Activated naive CD4-positive, alpha-beta T cell treated with anti-CD3 and anti-CD28 coated beads, Interleukin-2, amount 10 ng/mL, durations not matched to agents 7 days and 5 days (primary cell): ENCODE data around the gene CCDC17.

Experiments
- CTCF ChIA-PET: fragments of 350-600 bp; sonication (Branson Sonifier 250); formaldehyde crosslinking; loops from one replicate; lab custom pipeline; 2021; ENCODE audit warnings: antibody characterized with exemption; lab: Charles Lee
- DNase-seq: peaks from one replicate; pipeline ENCODE4 v3.0.0-alpha.2; 2020
- H3K27ac Mint-ChIP-seq: one replicate; pipeline ENCODE4 v1.8.0; 2021; ENCODE audit warnings: mild to moderate bottlenecking, moderate library complexity, mixed read lengths
- H3K27me3 Mint-ChIP-seq: one replicate; pipeline ENCODE4 v1.8.0; 2021; ENCODE audit warnings: mild to moderate bottlenecking, mixed read lengths
- H3K36me3 Mint-ChIP-seq: one replicate; pipeline ENCODE4 v1.8.0; 2021; ENCODE audit warnings: mixed read lengths
- H3K4me1 Mint-ChIP-seq: one replicate; pipeline ENCODE4 v1.8.0; 2021; ENCODE audit warnings: mixed read lengths
- H3K4me3 Mint-ChIP-seq: one replicate; pipeline ENCODE4 v1.8.0; 2021; ENCODE audit warnings: mild to moderate bottlenecking, moderate library complexity, mixed read lengths
- H3K9me3 Mint-ChIP-seq: one replicate; pipeline ENCODE4 v1.8.0; 2021; ENCODE audit warnings: mixed read lengths

CCDC17 gene

GRCh38 chr1:45643978-45644377 is 20.1 kb upstream of the CCDC17 start:
- no peaks in the 10 kb centered on the region for H3K9me3 Mint-ChIP-seq
- no peaks in the 10 kb centered on the region for H3K4me1 Mint-ChIP-seq
- peak overlapping the region; percentile 68 for H3K27ac Mint-ChIP-seq
- CTCF ChIA-PET: interaction anchor here (2.3 kb wide), 1 partner anchor 11 kb away, joined by 9 read pairs; no protein-coding TSS in a partner anchor
- H3K36me3 Mint-ChIP-seq: peaks cover 30% of the 10 kb centered on the region
- DNase-seq: no peak
- H3K27me3 Mint-ChIP-seq: no peaks in the 10 kb centered on the region
- H3K4me3 Mint-ChIP-seq: no peak overlapping the region

DNA sequence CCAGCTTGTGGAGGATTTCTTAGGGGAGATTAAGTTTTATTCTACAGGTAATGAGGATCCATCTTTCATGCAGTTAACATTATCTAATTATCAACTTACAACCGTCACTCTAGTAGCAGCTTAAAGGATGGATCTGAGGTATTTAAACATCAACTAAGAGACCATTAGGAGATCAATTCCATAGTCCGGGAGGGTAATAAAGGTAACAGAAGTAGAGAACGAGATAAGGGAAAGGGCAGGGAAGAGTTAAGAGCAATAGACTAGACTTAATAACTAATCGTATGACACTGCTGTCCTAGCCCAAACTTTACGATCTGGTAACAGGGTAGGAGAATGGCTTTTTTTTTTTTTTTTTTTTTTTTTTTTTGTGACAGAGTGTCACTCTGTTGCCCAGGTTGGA is 19.5 kb upstream of the CCDC17 start:
- no peaks in the 10 kb centered on the region for H3K4me1 Mint-ChIP-seq
- no peaks in the 10 kb centered on the region for H3K9me3 Mint-ChIP-seq
- no peak overlapping the region for H3K4me3 Mint-ChIP-seq
- no peaks in the 10 kb centered on the region for H3K27me3 Mint-ChIP-seq
- no peak overlapping the region for H3K27ac Mint-ChIP-seq
- CTCF ChIA-PET: no interaction called here
- DNase-seq: no peak
- H3K36me3 Mint-ChIP-seq: peaks cover 28% of the 10 kb centered on the region

DNA sequence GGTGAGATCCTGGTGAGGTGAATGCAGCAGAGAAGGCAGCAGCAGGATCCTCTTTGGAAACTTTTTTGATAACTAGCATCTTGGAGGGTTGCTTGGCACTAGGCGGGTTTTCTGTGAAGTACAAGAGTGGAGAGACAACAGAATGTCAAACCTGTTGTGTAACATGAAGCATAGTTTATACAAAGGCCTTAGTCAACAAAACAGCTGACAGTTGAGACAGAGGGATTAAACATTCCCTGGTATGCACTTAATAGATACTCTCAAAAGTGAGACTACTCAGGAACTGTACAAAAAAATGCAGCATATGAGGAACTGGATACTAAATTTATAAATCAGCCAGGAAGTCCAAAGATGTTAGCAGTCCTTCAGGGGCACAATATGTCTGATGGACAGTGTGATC is 16.4 kb upstream of the CCDC17 start:
- H3K9me3 Mint-ChIP-seq: no peaks in the 10 kb centered on the region
- no peaks in the 10 kb centered on the region for H3K27me3 Mint-ChIP-seq
- no peaks in the 10 kb centered on the region for H3K4me1 Mint-ChIP-seq
- DNase-seq: no peak
- H3K27ac Mint-ChIP-seq: no peak overlapping the region
- CTCF ChIA-PET: interaction anchor here (1.2 kb wide), 1 partner anchor 199 kb away, joined by 3 read pairs; no protein-coding TSS in a partner anchor
- no peak overlapping the region for H3K4me3 Mint-ChIP-seq
- peaks cover 18% of the 10 kb centered on the region for H3K36me3 Mint-ChIP-seq

DNA sequence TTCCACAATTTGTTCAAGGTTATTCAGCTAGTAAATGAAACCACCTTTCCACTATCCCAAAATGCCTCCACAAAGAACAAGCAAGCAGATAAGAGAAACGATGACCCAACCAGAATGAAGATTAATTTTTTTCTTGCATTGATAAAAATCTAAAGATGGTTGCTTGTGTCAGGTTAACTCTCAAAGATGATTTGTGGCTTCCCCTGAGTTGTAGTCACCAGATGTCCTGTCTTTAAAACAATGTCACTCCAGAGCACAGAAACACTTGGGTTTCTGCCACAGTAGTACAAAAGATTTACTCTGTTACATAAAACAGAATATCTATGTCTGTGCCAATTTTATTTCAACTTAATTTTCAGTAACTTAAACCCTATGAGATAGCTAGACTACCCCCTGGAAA is 11.4 kb upstream of the CCDC17 start:
- Mint-ChIP-seq H3K36me3 (peaks cover 31% of the 10 kb centered on the region), H3K4me1 (no peaks in the 10 kb centered on the region), H3K4me3 (no peak overlapping the region), H3K9me3 (no peaks in the 10 kb centered on the region), H3K27ac (no peak overlapping the region), H3K27me3 (no peaks in the 10 kb centered on the region)
- DNase-seq: no peak
- CTCF ChIA-PET: no interaction called here

- no peaks in the 10 kb centered on the region for H3K9me3 Mint-ChIP-seq
- peaks cover 49% of the 10 kb centered on the region for H3K36me3 Mint-ChIP-seq
- H3K27me3 Mint-ChIP-seq: no peaks in the 10 kb centered on the region
- peak overlapping the region; percentile 24 for H3K27ac Mint-ChIP-seq
- CTCF ChIA-PET: no interaction called here
- H3K4me3 Mint-ChIP-seq: no peak overlapping the region
- DNase-seq: no peak
- no peaks in the 10 kb centered on the region for H3K4me1 Mint-ChIP-seq
These were observed 6.6 kb upstream of the CCDC17 start for GRCh38 chr1:45630429-45630828.

DNA sequence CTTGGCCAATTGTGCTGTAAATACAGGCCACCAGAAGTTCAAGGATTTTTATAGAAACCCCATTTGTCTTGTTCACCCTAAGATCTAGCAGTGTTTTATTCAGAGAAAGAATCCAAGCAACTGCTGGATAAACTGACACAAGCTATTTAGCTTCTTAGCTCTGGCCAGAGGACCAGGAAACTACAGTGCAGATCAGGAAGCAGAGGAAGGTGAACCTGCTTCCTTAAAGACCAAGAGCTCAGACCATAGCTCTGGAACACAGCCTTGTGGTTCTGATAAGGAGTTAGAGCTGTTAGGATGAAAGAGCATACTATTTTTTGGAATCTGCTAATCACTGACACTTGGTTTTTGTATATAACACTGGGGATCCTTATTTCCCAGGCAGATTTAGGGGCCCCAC is 5.2 kb upstream of the CCDC17 start:
- no peak overlapping the region for H3K4me3 Mint-ChIP-seq
- H3K4me1 Mint-ChIP-seq: no peaks in the 10 kb centered on the region
- DNase-seq: no peak
- no peaks in the 10 kb centered on the region for H3K9me3 Mint-ChIP-seq
- CTCF ChIA-PET: no interaction called here
- no peaks in the 10 kb centered on the region for H3K27me3 Mint-ChIP-seq
- peaks cover 50% of the 10 kb centered on the region for H3K36me3 Mint-ChIP-seq
- no peak overlapping the region for H3K27ac Mint-ChIP-seq

DNA sequence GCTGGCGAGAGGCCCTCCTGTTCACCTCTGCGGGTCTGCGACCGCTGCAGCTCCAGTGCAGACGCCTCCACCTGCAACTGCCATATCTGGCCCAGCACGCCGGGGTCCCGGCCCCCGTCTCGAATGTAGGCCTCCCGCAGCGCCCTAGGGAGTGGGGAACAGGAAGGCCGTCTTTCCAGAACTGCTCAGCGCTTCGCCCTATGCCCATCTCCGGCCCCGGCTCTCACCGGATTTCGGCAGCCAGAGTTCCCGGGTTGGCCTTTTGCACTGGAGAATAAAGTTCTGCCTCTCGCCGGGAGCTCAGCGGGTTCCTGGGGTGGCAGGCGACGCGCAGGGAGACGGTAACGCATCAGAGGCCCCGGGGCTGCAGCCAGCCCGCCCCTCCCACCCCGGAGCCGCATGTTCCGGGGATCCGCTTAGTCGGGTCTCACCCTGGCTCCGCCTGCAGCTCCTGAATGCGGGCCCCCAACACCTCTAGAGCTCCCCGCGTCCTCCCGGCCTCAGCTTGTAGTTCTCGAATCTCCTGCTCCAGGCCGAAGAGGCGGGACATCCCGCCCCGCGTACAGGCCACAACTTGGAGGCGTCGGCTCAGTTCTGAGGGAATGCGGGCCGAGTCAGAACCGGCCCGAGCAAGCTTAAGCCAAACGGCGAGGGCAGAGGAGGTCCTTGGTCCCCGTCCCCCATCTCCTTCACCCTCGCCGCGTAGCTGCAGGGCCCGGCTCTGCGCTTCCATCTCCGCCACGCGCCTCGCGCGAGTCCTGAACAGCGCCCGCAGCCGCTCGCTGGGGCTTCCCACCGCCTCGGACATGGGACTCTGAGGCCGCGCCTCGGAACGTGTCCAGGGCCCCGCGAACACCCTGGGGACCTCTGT is 1.1 kb downstream of the CCDC17 start:
- H3K36me3 Mint-ChIP-seq: peaks cover 30% of the 10 kb centered on the region

DNA sequence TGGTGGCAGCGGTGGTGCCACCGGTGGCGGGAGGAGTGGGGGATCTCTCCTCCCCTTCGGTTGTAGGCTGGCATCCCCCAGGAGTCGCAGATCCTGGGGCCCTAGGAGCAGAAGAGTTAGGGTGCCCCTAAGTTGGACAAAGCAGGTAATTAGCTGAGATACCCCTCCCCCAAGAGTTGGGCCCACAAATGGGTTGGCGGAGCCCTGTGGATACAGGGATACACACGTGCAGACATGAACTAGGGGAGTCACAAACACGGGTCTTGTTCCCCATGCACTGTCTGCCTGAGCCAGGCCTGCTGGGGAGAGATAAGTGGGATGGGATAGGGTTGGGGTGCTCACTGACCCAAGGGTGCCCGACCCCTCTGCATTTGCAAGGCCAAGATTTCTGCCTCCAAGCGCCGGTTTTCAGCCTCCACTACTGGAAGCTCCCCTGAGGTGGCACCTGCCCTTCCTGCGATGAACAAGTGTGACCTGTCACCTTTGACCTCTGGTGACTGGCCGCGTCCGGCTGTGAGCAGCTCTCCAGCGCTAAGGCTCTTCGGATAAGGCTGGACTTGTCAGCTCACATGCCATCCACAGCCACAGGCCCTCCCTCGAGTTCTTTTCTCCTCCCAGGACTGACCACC is 1.8 kb downstream of the CCDC17 start:
- Mint-ChIP-seq H3K9me3 (no peaks in the 10 kb centered on the region), H3K27ac (peak overlapping the region; percentile 33), H3K4me3 (no peak overlapping the region), H3K27me3 (no peaks in the 10 kb centered on the region), H3K36me3 (peaks cover 28% of the 10 kb centered on the region), H3K4me1 (no peaks in the 10 kb centered on the region)
- CTCF ChIA-PET: no interaction called here
- DNase-seq: no peak

More for the DNA sequence above, 1.1 kb downstream of the CCDC17 start:
- CTCF ChIA-PET: interaction anchor here (0.6 kb wide), 1 partner anchor 755 kb away, joined by 3 read pairs; no protein-coding TSS in a partner anchor
- Mint-ChIP-seq H3K27me3 (no peaks in the 10 kb centered on the region), H3K4me3 (no peak overlapping the region), H3K27ac (no peak overlapping the region), H3K4me1 (no peaks in the 10 kb centered on the region), H3K9me3 (no peaks in the 10 kb centered on the region)
- no peak for DNase-seq

DNA sequence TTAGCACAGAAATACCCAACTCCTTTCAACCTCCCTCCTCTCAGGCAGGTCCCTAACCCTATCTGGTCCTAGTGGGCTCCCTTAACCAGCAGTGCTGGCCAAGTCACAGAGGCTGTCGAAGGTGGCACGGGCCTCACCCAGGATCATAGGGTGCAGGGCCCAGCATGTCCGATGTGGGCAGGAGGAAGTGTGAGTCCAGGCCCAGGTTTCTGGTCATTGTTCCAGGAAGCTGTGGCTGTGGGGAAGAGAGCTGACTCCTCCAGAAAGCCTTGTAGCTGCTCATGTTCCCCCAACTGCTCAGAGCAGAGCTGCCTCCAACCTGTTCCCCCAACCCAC is 2.4 kb downstream of the CCDC17 start:
- CTCF ChIA-PET: no interaction called here
- H3K27ac Mint-ChIP-seq: peak overlapping the region; percentile 33
- H3K36me3 Mint-ChIP-seq: peaks cover 29% of the 10 kb centered on the region
- no peaks in the 10 kb centered on the region for H3K9me3 Mint-ChIP-seq
- no peaks in the 10 kb centered on the region for H3K4me1 Mint-ChIP-seq
- no peak for DNase-seq
- H3K27me3 Mint-ChIP-seq: no peaks in the 10 kb centered on the region
- no peak overlapping the region for H3K4me3 Mint-ChIP-seq

DNA sequence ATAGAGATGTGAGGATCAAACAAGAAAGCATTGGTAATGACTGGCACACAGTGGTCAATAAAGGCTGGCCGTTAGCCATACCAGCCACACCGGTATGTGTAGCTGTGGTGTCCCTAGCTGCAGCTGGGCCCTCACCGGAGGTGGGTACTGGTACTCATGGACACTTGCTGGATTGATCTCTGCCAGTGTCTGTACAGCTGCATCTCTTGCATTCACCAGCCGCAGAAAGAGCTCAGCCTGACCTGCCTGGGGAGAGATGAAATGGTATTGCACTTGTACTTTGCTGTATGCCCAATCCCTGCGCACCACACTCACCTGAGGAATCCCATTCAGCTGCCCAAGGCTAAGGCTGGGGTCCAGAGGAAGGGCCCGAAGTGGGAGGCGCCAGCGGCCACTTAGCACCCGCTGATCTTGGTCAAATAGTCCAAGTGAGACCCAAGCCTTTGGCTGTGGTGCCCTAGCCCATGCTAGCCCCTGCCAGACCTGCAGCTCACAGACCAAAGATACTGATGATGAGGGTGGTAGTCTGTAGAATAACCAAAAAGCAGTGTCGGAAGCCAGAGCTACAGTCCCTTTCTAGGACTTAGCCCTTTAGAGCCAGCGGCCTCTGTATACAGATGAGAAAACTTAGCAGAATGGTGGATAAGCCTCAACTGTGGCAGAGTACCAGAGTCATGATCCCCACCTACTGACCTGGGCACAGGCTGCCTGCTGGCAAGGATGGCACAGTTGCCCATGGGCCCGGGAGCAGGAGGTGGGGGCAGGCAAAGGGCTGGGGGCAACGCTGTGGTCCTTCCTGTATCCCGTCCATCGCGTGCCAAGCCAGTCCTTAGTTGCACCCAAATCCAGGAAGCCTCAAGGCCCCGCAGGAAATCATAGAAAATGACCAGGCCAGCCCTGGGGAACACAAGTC is 3.0 kb downstream of the CCDC17 start:
- no peaks in the 10 kb centered on the region for H3K4me1 Mint-ChIP-seq
- DNase-seq: no peak
- no peak overlapping the region for H3K4me3 Mint-ChIP-seq
- CTCF ChIA-PET: no interaction called here
- H3K36me3 Mint-ChIP-seq: peaks cover 36% of the 10 kb centered on the region
- H3K27me3 Mint-ChIP-seq: no peaks in the 10 kb centered on the region
- no peak overlapping the region for H3K27ac Mint-ChIP-seq
- H3K9me3 Mint-ChIP-seq: no peaks in the 10 kb centered on the region

DNA sequence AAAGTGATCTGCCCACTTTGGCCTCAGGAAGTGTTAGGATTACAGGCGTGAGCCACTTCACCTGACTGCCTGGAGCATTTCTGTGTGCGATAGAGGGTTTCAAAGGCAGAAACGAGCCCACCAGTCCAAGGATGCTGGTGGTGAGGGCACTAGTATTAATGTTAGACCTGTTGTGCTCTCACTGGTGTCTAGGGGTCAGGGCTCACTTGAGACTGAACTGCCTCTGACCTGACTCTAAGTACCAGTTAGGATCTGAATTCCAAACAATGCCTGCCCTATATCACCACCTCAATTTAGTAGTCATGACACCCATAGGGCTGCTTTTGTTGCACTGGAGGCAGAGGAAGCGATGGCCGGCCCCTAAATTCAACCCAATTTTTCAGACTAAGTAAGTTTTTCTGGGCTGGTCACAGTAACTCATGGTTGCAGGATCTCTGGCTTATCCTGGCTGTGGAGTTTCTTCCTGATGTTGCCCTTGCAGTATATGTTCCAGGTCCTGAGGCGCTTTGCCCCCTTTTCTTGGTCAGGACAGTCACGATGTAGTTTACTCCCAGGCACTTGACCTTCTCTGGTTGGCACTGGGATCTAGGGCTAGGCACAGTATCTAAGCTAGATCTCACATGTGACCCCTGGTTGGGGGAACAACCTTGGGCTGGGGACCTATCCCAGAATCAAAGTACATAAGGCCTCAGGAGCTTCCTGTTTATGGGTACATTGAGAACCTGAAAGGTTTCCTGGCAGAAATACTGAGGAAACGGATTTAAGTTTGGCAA is 4.5 kb downstream of the CCDC17 start:
- H3K36me3 Mint-ChIP-seq: peaks cover 43% of the 10 kb centered on the region
- DNase-seq: no peak
- H3K4me3 Mint-ChIP-seq: no peak overlapping the region
- H3K9me3 Mint-ChIP-seq: no peaks in the 10 kb centered on the region
- CTCF ChIA-PET: no interaction called here
- no peaks in the 10 kb centered on the region for H3K27me3 Mint-ChIP-seq
- H3K4me1 Mint-ChIP-seq: no peaks in the 10 kb centered on the region
- peak overlapping the region; percentile 67 for H3K27ac Mint-ChIP-seq

- no peak overlapping the region for H3K4me3 Mint-ChIP-seq
- H3K27me3 Mint-ChIP-seq: no peaks in the 10 kb centered on the region
- H3K9me3 Mint-ChIP-seq: no peaks in the 10 kb centered on the region
- CTCF ChIA-PET: no interaction called here
- H3K36me3 Mint-ChIP-seq: peaks cover 42% of the 10 kb centered on the region
- no peak for DNase-seq
- no peaks in the 10 kb centered on the region for H3K4me1 Mint-ChIP-seq
- H3K27ac Mint-ChIP-seq: peak overlapping the region; percentile 19
These were observed 6.2 kb downstream of the CCDC17 start for GRCh38 chr1:45617618-45618017.

GRCh38 chr1:45615885-45616284 is 8.0 kb downstream of the CCDC17 start:
- H3K4me1 Mint-ChIP-seq: no peaks in the 10 kb centered on the region
- no peak overlapping the region for H3K27ac Mint-ChIP-seq
- H3K9me3 Mint-ChIP-seq: no peaks in the 10 kb centered on the region
- H3K4me3 Mint-ChIP-seq: no peak overlapping the region
- no peak for DNase-seq
- CTCF ChIA-PET: no interaction called here
- no peaks in the 10 kb centered on the region for H3K27me3 Mint-ChIP-seq
- peaks cover 42% of the 10 kb centered on the region for H3K36me3 Mint-ChIP-seq
